ENCODE measurements around the gene RGPD4.
"Not testable (repeated sequence)": the region's sequence is repeated elsewhere in the genome, so short reads cannot be mapped to it uniquely, and the experiment has no call there.

RGPD4 gene

DNA sequence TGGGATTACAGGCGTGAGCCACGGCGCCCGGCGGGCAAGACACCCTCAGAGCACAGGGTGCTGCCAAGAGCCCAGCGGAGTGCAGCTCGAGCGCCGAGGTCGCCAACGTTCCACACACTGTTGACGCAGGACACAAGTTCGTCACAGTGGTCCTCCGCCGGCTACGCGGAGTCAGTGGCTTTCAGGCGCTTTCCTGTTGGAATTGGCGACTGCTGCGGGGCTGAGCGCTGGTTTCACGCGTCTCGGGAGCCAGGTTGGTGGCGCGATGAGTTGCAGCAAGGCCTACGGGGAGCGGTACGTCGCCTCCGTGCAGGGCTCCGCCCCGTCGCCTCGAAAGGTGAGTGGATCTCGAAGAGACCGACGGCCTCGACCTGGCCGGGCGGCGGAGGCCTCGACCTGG is at the start of gene RGPD4:
Gene RGPD4, plus strand, starts transcription at position 144 of the 400 bp plus-strand sequence. Its CDS starts 122 bp downstream, at position 266.
- not testable (repeated sequence) for DNase-seq (ENCODE audit: low read depth); H3K4me3 ChIP-seq (ENCODE audit: control insufficient read depth, low read depth, low read length)

GRCh38 chr2:107777974-107778373 is 48.7 kb upstream of the RGPD4 start:
- DNase-seq (ENCODE audit: low read depth), result no peak
- TF ChIP-seq, protein P1, sequence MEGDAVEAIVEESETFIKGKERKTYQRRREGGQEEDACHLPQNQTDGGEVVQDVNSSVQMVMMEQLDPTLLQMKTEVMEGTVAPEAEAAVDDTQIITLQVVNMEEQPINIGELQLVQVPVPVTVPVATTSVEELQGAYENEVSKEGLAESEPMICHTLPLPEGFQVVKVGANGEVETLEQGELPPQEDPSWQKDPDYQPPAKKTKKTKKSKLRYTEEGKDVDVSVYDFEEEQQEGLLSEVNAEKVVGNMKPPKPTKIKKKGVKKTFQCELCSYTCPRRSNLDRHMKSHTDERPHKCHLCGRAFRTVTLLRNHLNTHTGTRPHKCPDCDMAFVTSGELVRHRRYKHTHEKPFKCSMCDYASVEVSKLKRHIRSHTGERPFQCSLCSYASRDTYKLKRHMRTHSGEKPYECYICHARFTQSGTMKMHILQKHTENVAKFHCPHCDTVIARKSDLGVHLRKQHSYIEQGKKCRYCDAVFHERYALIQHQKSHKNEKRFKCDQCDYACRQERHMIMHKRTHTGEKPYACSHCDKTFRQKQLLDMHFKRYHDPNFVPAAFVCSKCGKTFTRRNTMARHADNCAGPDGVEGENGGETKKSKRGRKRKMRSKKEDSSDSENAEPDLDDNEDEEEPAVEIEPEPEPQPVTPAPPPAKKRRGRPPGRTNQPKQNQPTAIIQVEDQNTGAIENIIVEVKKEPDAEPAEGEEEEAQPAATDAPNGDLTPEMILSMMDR (conservative IDR thresholded peaks at IDR 0.05; ENCODE audit: control insufficient read depth, insufficient read depth, low read depth, low read length), result no peak
- H3K4me3 ChIP-seq (ENCODE audit: control insufficient read depth, low read depth, low read length), result no peak overlapping the region

- TF ChIP-seq, protein P1 (conservative IDR thresholded peaks at IDR 0.05; ENCODE audit: control insufficient read depth, insufficient read depth, low read depth, low read length), result no peak
- H3K4me3 ChIP-seq (ENCODE audit: control insufficient read depth, low read depth, low read length), result no peak overlapping the region
- no peak for DNase-seq (ENCODE audit: low read depth)
Observed at GRCh38 chr2:107785756-107786155, 40.9 kb upstream of the RGPD4 start.

DNA sequence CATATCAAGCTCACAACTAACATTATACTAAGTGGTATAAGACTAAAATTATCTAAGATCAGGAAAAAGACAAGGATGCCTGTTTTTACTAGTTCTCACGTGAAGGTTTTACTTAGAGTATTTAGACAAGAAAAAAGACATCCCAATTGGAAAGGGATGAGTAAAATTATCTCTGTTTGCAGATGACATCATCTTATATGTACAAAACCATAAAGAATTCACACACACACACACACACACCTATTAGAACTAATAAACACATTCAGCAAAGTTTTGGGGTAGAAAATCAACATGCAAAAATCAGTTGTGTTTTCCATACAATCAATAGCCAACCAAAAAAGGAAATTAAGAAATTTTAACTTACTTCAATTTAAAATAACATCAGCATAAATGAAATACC is 35.9 kb upstream of the RGPD4 start:
- no peak overlapping the region for H3K4me3 ChIP-seq (ENCODE audit: control insufficient read depth, low read depth, low read length)
- TF ChIP-seq, protein P1 (conservative IDR thresholded peaks at IDR 0.05; ENCODE audit: control insufficient read depth, insufficient read depth, low read depth, low read length), result no peak
- DNase-seq (ENCODE audit: low read depth), result no peak

DNA sequence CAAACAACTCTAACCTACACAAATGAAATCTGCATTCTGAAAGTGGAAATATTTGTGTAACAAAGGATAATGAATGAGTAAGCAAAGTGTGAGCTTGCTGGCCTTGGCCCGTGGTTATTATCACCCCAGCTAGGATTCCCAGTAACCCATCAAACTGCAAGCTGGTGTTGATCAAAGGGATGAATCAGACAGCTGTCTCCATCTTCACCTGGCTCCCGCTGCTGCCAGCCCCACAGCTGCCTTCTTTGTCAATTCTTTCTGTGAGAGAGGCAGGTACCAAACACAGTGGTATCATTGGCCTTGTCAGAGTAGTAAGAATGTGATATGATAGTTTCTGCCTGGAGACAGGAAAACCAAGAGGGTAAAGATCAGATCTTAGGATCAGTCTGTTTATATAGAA is 25.2 kb upstream of the RGPD4 start:
- no peak overlapping the region for H3K4me3 ChIP-seq (ENCODE audit: control insufficient read depth, low read depth, low read length)
- TF ChIP-seq, protein P1 (conservative IDR thresholded peaks at IDR 0.05; ENCODE audit: control insufficient read depth, insufficient read depth, low read depth, low read length), result no peak
- no peak for DNase-seq (ENCODE audit: low read depth)

- TF ChIP-seq, protein P1 (conservative IDR thresholded peaks at IDR 0.05; ENCODE audit: control insufficient read depth, insufficient read depth, low read depth, low read length), result no peak
- DNase-seq (ENCODE audit: low read depth), result no peak
- no peak overlapping the region for H3K4me3 ChIP-seq (ENCODE audit: control insufficient read depth, low read depth, low read length)
Observed at GRCh38 chr2:107804608-107805498, 21.8 kb upstream of the RGPD4 start.

DNA sequence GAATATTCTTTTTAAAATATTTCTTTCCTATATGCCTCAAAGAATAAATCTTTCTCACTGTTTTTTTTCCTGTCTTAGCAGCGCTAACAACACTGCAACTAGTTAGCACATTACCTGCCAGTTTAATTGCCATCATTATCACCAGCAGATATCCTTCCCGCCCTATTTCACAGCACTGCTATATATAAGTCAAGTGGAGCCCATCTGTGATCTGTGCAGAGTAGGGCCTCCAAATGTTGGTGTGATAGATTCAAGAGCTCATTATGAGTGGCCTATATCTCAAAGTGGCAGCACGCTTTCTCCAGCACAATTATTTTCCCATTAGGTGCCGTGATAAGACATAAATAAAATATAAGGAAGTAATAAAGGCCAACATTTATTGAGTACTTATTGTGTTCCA is 19.8 kb upstream of the RGPD4 start:
- TF ChIP-seq, protein P1 (conservative IDR thresholded peaks at IDR 0.05; ENCODE audit: control insufficient read depth, insufficient read depth, low read depth, low read length), result no peak
- H3K4me3 ChIP-seq (ENCODE audit: control insufficient read depth, low read depth, low read length), result no peak overlapping the region
- DNase-seq (ENCODE audit: low read depth), result no peak

Data from fibroblast of mammary gland (primary cell).